ENCODE results near the gene FLNB.
"Not testable (repeated sequence)": the region's sequence is repeated elsewhere in the genome, so short reads cannot be mapped to it uniquely, and the experiment has no call there.

Gene FLNB

GRCh38 chr3:58190291-58190690 is 182.1 kb downstream of the FLNB start:
- no peak for DNase-seq

DNA sequence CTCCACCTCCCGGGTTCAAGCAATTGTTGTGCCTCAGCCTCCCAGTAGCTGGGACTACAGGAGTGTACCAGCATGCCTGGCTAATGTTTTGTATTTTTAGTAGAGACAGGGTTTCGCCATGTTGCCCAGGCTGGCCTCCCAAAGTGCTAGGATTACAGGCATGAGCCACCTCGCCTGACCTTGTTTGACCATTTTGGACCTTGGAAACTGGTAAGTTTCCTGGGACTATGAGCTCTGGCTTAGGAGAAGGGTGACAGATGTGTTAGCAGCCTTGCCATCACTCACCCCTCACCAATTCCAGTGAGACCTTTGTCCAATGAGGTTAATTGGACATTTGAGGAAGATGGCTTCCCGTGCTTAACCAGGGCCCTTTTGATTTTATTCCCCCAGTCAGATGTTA is 182.7 kb downstream of the FLNB start:
- no peak for DNase-seq

- no peak for DNase-seq
Observed at GRCh38 chr3:58191361-58191991, 183.3 kb downstream of the FLNB start.

- DNase-seq = no peak
Observed at GRCh38 chr3:58192069-58192468, 183.8 kb downstream of the FLNB start.

DNA sequence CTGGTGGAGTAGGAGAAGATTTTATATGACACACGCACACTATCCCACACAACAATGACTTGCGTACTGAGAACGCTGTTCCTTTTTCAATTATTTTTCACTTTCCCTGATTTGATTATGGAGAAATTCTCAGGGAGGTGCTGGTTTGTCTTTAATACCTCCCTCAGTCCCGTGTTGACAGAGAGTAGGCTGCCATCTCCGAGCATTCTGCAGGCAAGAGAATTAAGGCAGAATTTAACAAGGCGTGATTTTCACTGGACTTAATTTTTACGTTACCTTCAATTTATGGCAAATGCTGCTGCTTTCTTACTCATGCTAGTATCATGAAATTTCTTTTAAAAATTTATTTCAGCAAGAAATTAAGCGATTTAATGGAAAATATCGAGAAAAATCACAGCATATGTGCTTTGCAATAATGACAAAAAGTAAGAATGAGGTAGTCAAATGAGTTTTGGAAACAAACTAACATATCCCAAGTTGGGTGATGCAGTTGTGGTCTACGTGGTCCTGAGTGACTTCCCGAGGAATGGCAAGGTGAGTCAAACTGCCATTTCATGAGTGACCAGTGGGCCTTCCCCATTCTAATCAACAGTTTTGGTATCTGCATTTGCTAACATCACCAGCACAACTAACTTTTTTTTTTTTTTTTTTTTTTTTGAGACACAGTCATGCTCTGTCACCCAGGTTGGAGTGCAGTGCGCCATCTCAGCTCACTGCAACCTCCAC is 185.6 kb downstream of the FLNB start:
- DNase-seq = no peak

DNA sequence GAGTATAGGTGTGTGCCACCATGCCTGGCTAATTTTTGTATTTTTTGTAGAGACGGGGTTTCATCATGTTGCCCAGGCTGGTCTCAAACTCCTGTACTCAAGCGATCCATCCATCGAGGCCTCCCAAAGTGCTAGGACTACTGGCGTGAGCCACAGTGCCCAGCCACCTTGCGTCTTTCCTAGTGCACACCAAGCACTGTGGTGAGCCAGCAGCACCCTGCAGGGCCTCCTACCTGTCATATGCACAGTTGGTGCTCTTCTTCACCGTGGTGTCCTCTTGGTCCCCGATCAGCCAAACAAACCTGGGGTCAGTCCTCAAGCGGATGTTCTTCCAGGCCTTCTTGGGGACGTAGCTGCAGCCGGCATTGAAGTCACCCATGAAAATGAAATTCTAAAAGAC is 189.4 kb downstream of the FLNB start:
- DNase-seq = no peak

DNA sequence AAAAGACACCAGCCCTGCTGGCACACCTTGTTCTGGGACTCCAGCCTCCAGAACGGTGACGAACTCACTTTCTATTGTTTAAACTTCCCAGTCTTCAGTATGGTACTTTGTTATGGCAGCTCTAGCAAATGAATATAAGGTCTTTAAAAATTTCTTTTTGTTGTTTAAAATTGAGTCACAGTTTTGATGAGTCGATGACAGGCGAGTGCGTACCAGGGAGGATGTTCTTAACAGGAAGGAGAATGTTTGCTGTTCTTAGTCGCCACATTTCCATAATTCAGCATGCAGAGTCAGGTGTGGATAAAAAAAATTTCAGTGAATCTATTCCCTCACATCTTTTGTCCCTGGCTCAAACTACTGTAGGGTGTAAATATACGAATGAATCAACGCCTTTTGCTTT is 190.1 kb downstream of the FLNB start:
- no peak for DNase-seq

DNA sequence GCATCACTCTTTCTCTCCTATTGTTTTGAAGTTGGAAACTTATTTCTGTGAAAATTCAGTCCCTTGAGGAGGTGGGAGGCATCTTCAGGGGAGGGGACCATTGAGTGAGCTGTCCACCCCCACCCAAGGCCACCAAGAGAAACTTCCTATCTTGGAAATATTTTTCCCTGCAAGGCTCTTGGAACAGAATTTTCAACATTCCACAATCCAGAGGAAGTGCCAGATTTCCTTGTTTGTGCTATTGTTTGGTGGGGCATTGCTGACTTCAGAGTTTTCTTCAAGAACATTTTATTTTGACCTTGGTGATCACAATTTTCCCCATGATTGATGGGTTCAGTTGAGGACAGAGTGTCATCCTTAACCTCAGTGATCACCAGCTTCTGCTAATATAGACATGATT is 190.6 kb downstream of the FLNB start:
- no peak for DNase-seq

DNA sequence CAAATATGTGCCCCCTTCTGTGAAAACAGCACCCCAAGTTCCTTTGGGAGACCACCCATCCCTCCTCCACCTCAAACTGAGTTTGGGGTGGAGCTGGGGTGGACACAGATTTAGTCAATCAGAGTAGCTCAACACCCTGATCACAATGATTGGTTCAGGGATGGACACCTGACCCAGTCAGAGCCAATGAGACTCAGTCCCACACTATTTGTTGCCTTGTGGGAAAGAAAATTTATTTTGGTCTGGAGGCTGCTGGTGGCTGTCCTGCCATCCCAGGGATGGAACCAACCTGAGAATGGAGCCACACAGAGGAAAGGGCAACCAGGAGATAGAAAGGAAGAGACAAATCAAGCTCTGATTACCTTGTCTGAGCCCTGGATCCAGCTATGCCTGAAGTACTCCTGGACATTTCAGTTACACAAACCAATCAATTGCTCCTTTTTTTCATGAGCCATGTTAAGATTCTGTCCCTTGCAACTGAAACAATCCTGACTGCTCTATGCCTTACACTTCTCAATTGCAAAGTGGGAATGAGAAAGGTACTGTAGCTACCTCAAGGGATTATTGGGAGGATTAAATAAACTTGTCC is 192.0 kb downstream of the FLNB start:
- DNase-seq = no peak

- DNase-seq = no peak
Observed at GRCh38 chr3:58200846-58201355, 192.7 kb downstream of the FLNB start.

DNA sequence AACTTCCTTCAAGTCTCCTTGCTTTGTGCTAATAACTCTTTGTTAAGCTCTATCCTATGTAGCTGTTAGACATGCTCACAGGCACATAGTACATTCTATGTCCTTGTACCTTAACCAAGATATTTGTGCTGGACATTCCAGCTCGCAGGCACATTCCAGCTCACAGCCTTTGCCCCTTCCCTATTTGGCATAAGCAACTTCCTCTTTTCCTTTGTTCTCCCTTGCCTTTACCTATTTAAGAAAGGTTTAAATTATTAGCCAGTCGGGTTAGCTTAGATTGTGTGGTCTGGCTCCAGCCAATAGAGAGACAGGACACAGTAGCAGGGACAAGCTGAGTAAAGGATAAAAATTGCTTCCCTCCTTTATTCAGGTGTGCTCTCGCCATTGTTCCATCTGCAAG is 193.2 kb downstream of the FLNB start:
- DNase-seq = not testable (repeated sequence)

DNA sequence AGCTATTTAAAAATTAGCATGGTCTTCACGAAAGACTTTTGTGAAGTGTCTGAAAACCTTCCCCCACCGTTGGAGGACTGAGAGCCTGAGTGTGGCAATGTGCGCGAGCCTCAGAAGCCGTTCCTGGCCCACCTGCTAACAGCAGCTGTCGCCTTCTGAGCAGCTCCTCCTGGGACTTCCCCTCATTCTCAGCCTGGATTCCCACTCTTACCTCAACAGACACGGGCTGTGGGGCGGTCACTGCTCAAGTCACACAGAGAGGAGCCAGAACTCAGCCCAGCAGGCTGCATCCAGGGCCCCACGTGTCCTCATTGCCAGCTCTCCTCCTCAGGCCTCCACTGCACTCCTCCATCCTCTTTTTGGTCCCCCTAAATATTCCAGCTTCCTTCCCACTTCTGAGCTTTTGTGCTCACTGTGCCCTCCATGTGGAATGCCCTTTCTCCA is 194.7 kb downstream of the FLNB start:
- no peak for DNase-seq

DNA sequence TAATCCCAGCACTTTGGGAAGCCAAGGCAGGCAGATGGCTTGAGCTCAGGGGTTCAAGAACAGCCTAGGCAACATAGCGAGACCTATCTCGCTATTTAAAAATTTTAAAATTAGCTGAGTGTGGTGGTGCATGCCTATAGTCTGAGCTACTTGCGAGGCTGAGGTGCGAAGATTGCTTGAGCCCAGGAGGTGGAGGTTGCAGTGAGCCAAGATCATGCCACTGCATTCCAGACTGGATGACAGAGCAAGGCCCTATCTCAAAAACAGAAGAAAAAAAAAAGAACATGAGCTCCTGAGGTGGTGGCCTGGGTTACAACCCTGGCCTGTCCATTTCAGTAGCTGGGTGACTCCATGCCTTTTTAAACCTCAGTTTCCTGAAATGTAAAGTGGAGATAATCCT is 195.3 kb downstream of the FLNB start:
- DNase-seq = no peak

DNA sequence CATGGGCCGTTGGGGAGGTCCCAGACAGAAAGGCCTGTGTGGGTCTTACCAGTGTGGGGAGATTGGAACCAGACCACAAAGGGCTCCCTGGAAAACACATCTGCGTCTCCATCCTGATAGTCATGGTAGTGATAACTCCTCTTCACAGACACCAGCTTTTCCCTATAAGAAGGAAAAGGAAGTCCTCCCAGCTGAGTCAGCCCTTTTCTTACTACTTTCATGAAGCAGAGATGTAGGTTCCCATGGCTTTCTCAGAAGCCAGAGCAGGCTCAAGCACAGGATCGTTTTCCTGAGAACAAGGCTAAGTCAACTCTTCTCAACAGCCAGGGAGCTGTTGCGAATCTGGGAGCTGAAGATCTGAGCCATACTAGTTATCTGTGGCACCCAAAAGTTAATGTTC is 196.5 kb downstream of the FLNB start:
- DNase-seq = no peak

- DNase-seq = no peak
Observed at GRCh38 chr3:58205981-58206380, 197.8 kb downstream of the FLNB start.

DNA sequence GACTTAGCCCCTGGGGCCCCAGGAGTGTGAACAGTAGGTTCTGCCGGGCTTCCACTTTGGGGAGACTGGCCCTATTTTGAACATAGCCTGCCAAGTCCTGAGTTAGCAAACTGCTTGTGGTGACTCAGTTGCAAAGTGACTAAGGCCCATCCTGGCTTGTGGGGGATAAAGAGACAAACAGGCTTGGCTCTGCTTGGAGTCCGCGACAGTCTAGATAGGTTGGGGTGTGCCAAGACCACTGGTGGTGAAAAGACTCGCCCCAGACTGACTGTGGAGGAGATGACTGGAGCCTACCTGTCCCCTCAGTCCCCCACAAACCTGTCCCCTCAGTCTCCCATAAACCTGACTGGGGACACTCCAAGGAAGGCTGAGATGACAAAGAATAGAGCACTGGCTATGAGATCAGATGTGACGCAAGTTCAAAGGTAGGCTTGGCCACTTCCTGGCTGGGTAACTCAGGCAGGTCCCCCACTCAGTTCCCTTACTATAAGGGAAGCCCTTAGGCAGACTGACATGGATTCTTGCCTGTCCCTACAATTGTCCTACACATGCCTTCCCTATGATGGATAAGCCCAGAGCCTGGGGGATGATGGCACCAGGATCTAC is 198.3 kb downstream of the FLNB start:
- no peak for DNase-seq

GRCh38 chr3:58207954-58208353 is 199.7 kb downstream of the FLNB start:
- DNase-seq = no peak

DNA sequence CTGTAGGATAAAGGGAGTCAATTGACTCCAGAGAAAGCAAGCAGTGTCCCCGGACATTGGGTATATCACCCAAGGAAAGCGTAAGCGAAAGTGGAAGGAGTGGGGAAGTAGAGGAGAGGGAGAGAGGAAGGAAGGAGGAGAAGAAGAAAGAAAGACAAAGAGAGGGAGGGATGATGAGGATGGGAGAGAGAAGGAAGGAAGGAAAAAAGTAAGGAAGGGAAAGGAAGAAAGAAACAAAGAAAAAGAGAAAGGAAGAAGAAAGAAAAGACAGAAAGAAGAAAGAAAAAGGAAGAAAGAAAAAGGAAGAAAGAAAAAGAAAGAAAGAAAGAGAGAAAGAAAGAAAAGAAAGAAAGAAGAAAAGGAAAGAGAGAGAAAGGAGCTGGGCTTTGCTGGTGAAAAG is 201.7 kb downstream of the FLNB start:
- no peak for DNase-seq

- DNase-seq = no peak
Observed at GRCh38 chr3:58210761-58211460, 202.7 kb downstream of the FLNB start, which contains the start of gene DNASE1L3. DNASE1L3 (minus strand) TSS chr3:58210972; CDS start chr3:58210906, 66 bp downstream.

GRCh38 chr3:58214484-58215316 is 206.5 kb downstream of the FLNB start:
- peak; percentile 44 to 60 for DNase-seq

GRCh38 chr3:58215317-58216025 is 207.2 kb downstream of the FLNB start:
- DNase-seq = no peak
